HG03159 (cell line): ENCODE data around the gene SLC41A1.

Experiments
- ATAC-seq: cut with Tn5 transposase; IDR thresholded peaks from one replicate; pipeline ENCODE4 v1.9.1; 2021; ENCODE audit warnings: mild to moderate bottlenecking, moderate library complexity; ENCODE audit not compliant: unreplicated experiment

Gene SLC41A1

GRCh38 chr1:205760606-205761005, 52.4 kb downstream of the SLC41A1 start:
- no peak for ATAC-seq

DNA sequence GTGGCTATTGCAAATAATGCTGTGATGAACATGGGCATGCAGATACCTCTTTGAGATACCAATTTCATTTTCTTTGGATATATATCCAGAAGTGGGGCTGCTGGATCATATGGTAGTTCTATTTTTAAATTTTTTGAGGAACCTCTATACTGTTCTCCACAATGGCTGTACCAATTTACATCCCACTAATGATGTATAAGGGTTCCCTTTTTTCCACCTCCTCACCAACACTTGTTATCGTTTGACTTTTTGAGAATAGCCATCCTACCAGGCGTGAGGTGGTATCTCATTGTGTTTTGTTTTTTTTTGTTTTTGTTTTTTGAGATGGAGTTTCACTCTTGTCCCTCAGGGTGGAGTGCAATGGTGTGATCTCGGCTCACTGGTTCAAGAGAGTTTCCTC, 56.4 kb downstream of the SLC41A1 start:
- ATAC-seq = no peak

DNA sequence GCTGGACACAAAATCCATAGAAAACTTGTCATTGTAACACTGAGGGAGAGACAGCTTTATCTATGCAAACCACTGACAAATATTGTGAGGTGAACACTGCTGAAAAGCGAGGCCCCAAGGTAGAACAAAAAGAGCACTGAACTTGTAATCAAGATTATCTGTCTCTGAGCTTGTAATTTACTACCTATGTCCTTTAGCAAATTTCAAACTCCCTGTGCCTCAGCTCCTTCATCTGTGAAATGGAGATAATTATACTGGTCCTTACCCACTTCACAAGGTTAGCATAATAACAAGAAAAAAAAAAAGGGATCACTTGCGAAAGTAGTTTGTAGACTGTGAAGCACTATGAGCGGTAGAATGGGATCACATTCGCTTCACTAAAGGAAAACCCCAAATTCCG, 58.1 kb downstream of the SLC41A1 start:
- no peak for ATAC-seq

DNA sequence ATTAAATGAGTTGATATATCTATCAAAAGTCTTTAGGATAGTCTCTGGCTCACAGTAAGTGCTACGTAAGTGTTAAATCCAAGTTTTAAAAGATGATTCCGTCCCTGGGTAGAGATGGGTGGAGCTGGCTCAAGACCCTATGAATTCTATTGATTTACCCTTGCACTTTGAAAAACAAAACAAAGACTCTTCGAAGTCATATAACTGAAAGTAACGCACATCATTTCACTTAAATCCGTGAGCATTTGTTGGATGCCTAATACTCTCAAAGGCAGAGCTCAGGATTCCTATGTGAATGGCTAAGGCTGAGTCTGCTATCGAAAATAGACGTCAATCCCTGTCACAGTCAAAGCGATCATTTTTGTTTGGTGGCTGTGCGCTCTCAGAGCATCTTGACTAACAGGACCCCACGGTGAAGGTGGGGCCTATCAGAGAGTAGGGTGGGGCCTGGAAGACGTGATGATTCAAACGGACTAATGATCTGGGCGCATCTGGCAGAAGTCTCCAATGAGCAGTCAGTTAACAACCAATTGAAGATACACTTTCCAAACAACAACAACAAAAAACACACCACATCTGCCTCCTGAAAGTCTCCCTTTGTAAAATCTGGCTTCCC, 61.9 kb downstream of the SLC41A1 start:
- ATAC-seq = no peak

- ATAC-seq = peak; percentile 73
Measured at GRCh38 chr1:205750138-205751035, 62.6 kb downstream of the SLC41A1 start, which contains the start of gene NUCKS1. NUCKS1 (minus strand) TSS chr1:205750182; CDS start chr1:205749973, 209 bp downstream.

DNA sequence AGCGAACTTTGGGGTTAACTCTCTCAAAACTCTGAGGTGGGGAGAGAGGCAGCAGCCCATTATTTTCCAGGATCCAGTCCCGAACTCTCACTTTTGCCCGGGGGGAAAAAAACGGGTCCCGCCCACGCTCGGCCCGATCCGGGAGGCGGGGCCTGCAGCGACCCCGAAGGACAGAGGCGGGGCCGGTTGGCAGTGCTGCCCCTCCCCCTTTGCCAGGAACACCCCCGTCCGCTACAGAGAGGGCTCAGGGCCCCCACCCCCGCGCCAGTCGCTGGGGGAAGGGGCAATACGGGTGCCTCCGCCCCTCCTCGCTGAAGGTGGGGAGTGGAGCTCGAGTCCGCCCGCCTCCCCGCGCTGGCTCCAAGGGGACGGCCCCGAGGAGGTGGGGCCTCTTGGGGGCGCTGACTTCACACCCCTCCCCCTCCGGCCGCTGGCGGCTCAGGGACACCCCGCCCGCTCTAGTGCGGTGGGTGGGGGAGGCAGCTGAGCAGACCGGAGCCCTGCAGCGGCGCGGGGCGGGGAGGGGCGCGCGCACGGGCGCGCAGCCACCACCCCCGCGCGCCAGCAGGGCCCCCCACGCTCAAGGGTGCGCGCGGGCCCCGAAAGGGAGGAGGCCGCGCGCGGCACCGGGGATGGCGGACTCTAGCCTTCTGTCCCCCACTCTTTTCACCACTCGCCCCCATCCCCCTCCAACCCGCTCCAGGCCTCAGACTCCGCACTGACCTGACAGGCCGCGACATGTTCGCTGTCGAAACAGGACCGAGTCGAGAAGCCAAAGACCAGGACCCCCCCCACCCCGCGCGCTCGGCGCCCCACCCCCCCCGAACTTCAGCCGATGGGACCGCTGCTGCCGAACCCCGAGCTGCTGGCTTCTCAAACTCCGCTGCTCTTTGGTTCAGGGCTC, 63.5 kb downstream of the SLC41A1 start:
- peak; percentile 66 for ATAC-seq

- ATAC-seq = peak; percentile 23
Measured at GRCh38 chr1:205748403-205749233, 64.4 kb downstream of the SLC41A1 start.

- ATAC-seq = no peak
Measured at GRCh38 chr1:205746757-205747412, 66.1 kb downstream of the SLC41A1 start.

GRCh38 chr1:205744403-205744802, 68.6 kb downstream of the SLC41A1 start:
- ATAC-seq = no peak

GRCh38 chr1:205743977-205744376, 69.0 kb downstream of the SLC41A1 start:
- ATAC-seq = no peak

DNA sequence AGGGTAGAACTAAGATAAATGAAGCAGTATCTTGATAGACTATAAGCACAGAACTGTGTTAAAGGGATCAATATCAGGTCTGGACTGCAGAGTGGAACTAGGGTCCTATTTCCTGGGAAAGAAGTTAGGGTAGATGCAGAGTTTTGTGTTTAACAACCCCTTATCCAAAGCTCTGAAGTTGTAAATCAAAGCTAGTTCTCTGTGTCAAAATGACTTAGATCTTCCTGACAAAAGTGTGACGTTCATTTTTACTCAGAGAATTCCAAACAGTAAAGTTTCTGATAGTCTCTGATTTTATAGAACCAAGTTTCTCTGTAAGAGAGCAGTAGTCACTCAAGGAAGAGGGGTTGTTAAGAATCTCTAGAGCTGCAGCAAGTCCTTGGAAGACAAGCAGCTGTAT, 71.3 kb downstream of the SLC41A1 start:
- ATAC-seq = no peak

DNA sequence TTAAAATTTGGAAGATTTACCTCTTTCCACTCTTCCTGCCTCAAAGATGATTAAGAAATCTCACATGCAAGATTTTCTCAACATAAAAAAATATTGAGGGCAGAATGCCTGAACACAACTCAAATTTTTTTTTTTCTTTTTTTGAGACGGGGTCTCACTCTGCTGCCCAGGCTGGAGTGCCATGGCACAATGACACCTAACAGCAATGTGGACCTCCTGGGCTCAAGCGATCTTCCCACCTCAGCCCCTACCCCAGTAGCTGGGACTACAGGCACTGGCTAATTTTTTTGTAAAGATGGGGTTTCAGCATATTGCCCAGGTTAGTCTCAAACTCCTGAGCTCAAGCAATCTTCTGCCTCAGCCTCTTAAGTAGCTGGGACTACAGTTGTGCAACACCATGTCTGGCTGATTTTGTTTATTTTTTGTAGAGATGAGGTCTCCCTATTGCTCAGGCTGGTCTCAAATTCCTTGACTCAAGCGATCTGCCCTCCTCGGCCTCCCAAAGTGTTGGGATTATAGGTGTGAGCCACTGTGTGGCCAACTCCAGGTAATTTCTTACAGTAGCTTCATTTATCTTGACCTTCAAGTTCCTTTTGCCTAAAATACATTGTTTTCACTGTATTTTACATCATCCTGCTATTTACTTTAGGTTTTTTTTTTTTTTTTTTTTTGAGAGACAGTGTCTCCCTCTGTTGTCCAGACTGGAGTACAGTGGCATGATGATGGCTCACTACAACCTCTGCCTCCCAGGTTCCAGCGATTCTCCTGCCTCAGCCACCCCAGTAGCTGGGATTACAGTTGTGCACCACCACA, 73.4 kb downstream of the SLC41A1 start:
- ATAC-seq = no peak
